H9 (cell line): ENCODE data around the gene MED27. TPM values are rescaled to one million over a fixed set of nuclear protein-coding genes. Genes with fewer than 3 reads are reported as not detected.

Experiments used
- DNase-seq: peaks from one replicate; pipeline ENCODE4 v3.0.0-alpha.2; 2017
- H2AFZ ChIP-seq: one replicate; pipeline ENCODE4 v1.6.1; 2013; ENCODE audit warnings: mild to moderate bottlenecking, low read length, control low read depth, moderate library complexity
- H2AK5ac ChIP-seq: 2 replicates; pipeline ENCODE4 v1.6.1; 2013; ENCODE audit warnings: low read length, control low read depth, mixed read lengths; ENCODE audit not compliant: insufficient read length
- H2BK120ac ChIP-seq: one replicate; pipeline ENCODE4 v1.6.1; 2013; ENCODE audit warnings: low read depth, mild to moderate bottlenecking, low read length, control low read depth, inconsistent platforms; ENCODE audit not compliant: poor library complexity, severe bottlenecking
- H2BK12ac ChIP-seq: 2 replicates; pipeline ENCODE4 v1.6.1; 2013; ENCODE audit warnings: low read length, control low read depth, mixed read lengths, low read depth; ENCODE audit not compliant: insufficient read length
- H2BK15ac ChIP-seq: 2 replicates; pipeline ENCODE4 v1.6.1; 2013; ENCODE audit warnings: low read depth, low read length, control low read depth
- H2BK20ac ChIP-seq: one replicate; pipeline ENCODE4 v1.6.1; 2013; ENCODE audit warnings: low read depth, mild to moderate bottlenecking, low read length, control low read depth, inconsistent platforms; ENCODE audit not compliant: poor library complexity, severe bottlenecking
- H2BK5ac ChIP-seq: 2 replicates; pipeline ENCODE4 v1.6.1; 2013; ENCODE audit warnings: low read length, control low read depth, mixed read lengths; ENCODE audit not compliant: insufficient read length
- H3K14ac ChIP-seq: 2 replicates; pipeline ENCODE4 v1.6.1; 2013; ENCODE audit warnings: low read length, control low read depth; ENCODE audit not compliant: insufficient read depth
- H3K18ac ChIP-seq: 2 replicates; pipeline ENCODE4 v1.6.1; 2013; ENCODE audit warnings: low read depth, mild to moderate bottlenecking, mixed read lengths, low read length, control low read depth; ENCODE audit not compliant: insufficient read length
- H3K23ac ChIP-seq: 2 replicates; pipeline ENCODE4 v1.6.1; 2013; ENCODE audit warnings: low read length, control low read depth, mixed read lengths, low read depth; ENCODE audit not compliant: insufficient read length
- H3K23me2 ChIP-seq: 2 replicates; pipeline ENCODE4 v1.6.1; 2013; ENCODE audit warnings: low read depth, mild to moderate bottlenecking, mixed read lengths, low read length, control low read depth; ENCODE audit not compliant: insufficient read length, poor library complexity, severe bottlenecking
- H3K27ac ChIP-seq: 2 replicates; pipeline ENCODE4 v1.5.1; 2013; ENCODE audit warnings: low read length, control low read depth, mixed read lengths, low read depth; ENCODE audit not compliant: insufficient read length
- H3K27me3 ChIP-seq: 2 replicates; pipeline ENCODE4 v1.6.1; 2013; ENCODE audit warnings: low read length, control low read depth, inconsistent platforms; ENCODE audit not compliant: insufficient read depth
- H3K4ac ChIP-seq: 2 replicates; pipeline ENCODE4 v1.6.1; 2013; ENCODE audit warnings: low read depth, mild to moderate bottlenecking, control low read depth, inconsistent platforms, low read length, moderate library complexity
- H3K4me1 ChIP-seq: 2 replicates; pipeline ENCODE4 v1.6.1; 2013; ENCODE audit warnings: low read length, control low read depth, inconsistent platforms; ENCODE audit not compliant: insufficient read depth
- H3K4me2 ChIP-seq: 2 replicates; pipeline ENCODE4 v1.6.1; 2013; ENCODE audit warnings: low read length, control low read depth, mixed read lengths; ENCODE audit not compliant: insufficient read length, insufficient read depth
- H3K56ac ChIP-seq: 2 replicates; pipeline ENCODE4 v1.6.1; 2013; ENCODE audit warnings: low read depth, mild to moderate bottlenecking, mixed read lengths, low read length, control low read depth; ENCODE audit not compliant: insufficient read length
- H3K79me1 ChIP-seq: 2 replicates; pipeline ENCODE4 v1.6.1; 2013; ENCODE audit warnings: low read depth, mild to moderate bottlenecking, moderate library complexity, low read length, control low read depth, inconsistent platforms; ENCODE audit not compliant: insufficient read depth, poor library complexity, severe bottlenecking
- H3K79me2 ChIP-seq: 2 replicates; pipeline ENCODE4 v1.6.1; 2013; ENCODE audit warnings: low read length, control low read depth, inconsistent platforms; ENCODE audit not compliant: insufficient read depth
- H3K9ac ChIP-seq: 2 replicates; pipeline ENCODE4 v1.6.1; 2013; ENCODE audit warnings: low read length, control low read depth, mixed read lengths; ENCODE audit not compliant: insufficient read length; ENCODE audit errors: extremely low read depth
- H3K9me3 ChIP-seq: one replicate; pipeline ENCODE4 v1.6.1; 2013; ENCODE audit warnings: low read depth, low read length, inconsistent platforms; ENCODE audit not compliant: control insufficient read depth
- H3T11ph ChIP-seq: one replicate; pipeline ENCODE4 v1.6.1; 2013; ENCODE audit warnings: mild to moderate bottlenecking, low read length, control low read depth, inconsistent platforms
- H4K20me1 ChIP-seq: one replicate; pipeline ENCODE4 v1.6.1; 2013; ENCODE audit not compliant: control insufficient read depth, insufficient read length, insufficient read depth
- H4K5ac ChIP-seq: 2 replicates; pipeline ENCODE4 v1.6.1; 2013; ENCODE audit warnings: low read depth, mild to moderate bottlenecking, mixed read lengths, low read length, control low read depth; ENCODE audit not compliant: insufficient read length
- H4K8ac ChIP-seq: replicated peaks from 2 replicates; pipeline ENCODE4 v1.6.1; 2013; ENCODE audit warnings: low read length, control low read depth, mixed read lengths, low read depth; ENCODE audit not compliant: insufficient read length
- H4K91ac ChIP-seq: 2 replicates; pipeline ENCODE4 v1.6.1; 2013; ENCODE audit warnings: low read depth, mild to moderate bottlenecking, moderate library complexity, mixed read lengths, low read length, control low read depth; ENCODE audit not compliant: insufficient read length
- H3K27ac Mint-ChIP-seq, 3 experiments: 2 replicates in 2 of 3; 3 replicates in 1 of 3; pipeline ENCODE4 v1.8.0; 2020 to 2021; ENCODE audit warnings: mixed read lengths in 3 of 3, mild to moderate bottlenecking in 1 of 3, moderate library complexity in 1 of 3
- H3K27me3 Mint-ChIP-seq: 2 replicates; pipeline ENCODE4 v1.8.0; 2021; ENCODE audit warnings: low read depth, mild to moderate bottlenecking, moderate library complexity, mixed read lengths
- H3K36me3 Mint-ChIP-seq, 3 experiments: 2 replicates in 2 of 3; 3 replicates in 1 of 3; pipeline ENCODE4 v1.8.0; 2020 to 2021; ENCODE audit warnings: low read depth in 3 of 3, mixed read lengths in 3 of 3; ENCODE audit not compliant: insufficient read depth in 1 of 3
- H3K4me1 Mint-ChIP-seq, 2 experiments: 2 replicates each; pipeline ENCODE4 v1.8.0; 2020; ENCODE audit warnings: mixed read lengths in 2 of 2
- H3K4me3 Mint-ChIP-seq, 2 experiments: 2 replicates in 1 of 2; 3 replicates in 1 of 2; pipeline ENCODE4 v1.8.0; 2020 to 2021; ENCODE audit warnings: mild to moderate bottlenecking in 2 of 2, mixed read lengths in 2 of 2, moderate library complexity in 1 of 2
- H3K9me3 Mint-ChIP-seq, 2 experiments: 2 replicates in 1 of 2; 3 replicates in 1 of 2; pipeline ENCODE4 v1.8.0; 2020; ENCODE audit warnings: mild to moderate bottlenecking in 2 of 2, mixed read lengths in 2 of 2, moderate library complexity in 1 of 2
- CTCF ChIP-seq: fragments of 200-600 bp; sonication (generic); conservative IDR thresholded peaks from 3 replicates; pipeline ENCODE4 v1.8.0; 2021; ENCODE audit warnings: antibody characterized with exemption, mild to moderate bottlenecking
- WGBS: extraction: QIAGEN DNeasy Blood & Tissue Kit; methylation state at CpG from one replicate; pipeline ENCODE4 v1.1.7; 2013; ENCODE audit warnings: missing lambda C conversion rate, low lambda C conversion rate, mixed read lengths; ENCODE audit not compliant: insufficient read length; ENCODE audit errors: extremely low coverage; 5-methylcytosine and 5-hydroxymethylcytosine counted together
- total RNA-seq: library from RNA; stranded (reverse); gene quantifications from 2 replicates; pipeline ENCODE4 v1.2.1, GENCODE V29; 2021

MED27 gene
- total RNA-seq, 1 experiment from 2014 or later, result 33.5 TPM

GRCh38 chr9:131872702-131873101 is 207.0 kb downstream of the MED27 start:
- no peak overlapping the region for H3K4ac ChIP-seq
- H3K27ac ChIP-seq, result no peak overlapping the region
- no peak overlapping the region for H2AFZ ChIP-seq
- H2BK15ac ChIP-seq, result no peak overlapping the region
- H4K91ac ChIP-seq, result no peak overlapping the region
- no peaks in the 10 kb centered on the region for H4K20me1 ChIP-seq
- no peak overlapping the region for H3K14ac ChIP-seq
- H3K4me3 Mint-ChIP-seq, result no peak overlapping the region
- no peak overlapping the region for H3K56ac ChIP-seq
- H3K27me3 ChIP-seq, result no peaks in the 10 kb centered on the region
- H3K4me1 ChIP-seq, result peaks cover 2% of the 10 kb centered on the region; the same call in 1 of the 2 replicates
- peaks cover 15 to 31% of the 10 kb centered on the region in 2 experiments for H3K4me1 Mint-ChIP-seq
- no peak overlapping the region for H3T11ph ChIP-seq
- no peak overlapping the region for H2BK5ac ChIP-seq
- H2BK120ac ChIP-seq, result no peak overlapping the region
- no peak for DNase-seq
- no CpG with 5 or more reads among the region's 4 CpGs for WGBS
- H3K79me1 ChIP-seq, result no peaks in the 10 kb centered on the region
- H3K36me3 Mint-ChIP-seq, result no peaks in the 10 kb centered on the region; a peak in 1 of 7 replicates
- H4K8ac ChIP-seq, result no peak overlapping the region
- no peak overlapping the region for H3K4me2 ChIP-seq
- no peak overlapping the region for H2BK12ac ChIP-seq
- no peak overlapping the region for H3K27ac Mint-ChIP-seq
- no peaks in the 10 kb centered on the region for H3K23me2 ChIP-seq
- H3K23ac ChIP-seq, result no peak overlapping the region
- H3K9me3 ChIP-seq, result no peaks in the 10 kb centered on the region
- TF ChIP-seq CTCF, result no peak
- no peak overlapping the region for H2AK5ac ChIP-seq
- H3K18ac ChIP-seq, result no peak overlapping the region
- no peak overlapping the region for H4K5ac ChIP-seq
- no peak overlapping the region for H3K9ac ChIP-seq
- H3K9me3 Mint-ChIP-seq, result no peaks in the 10 kb centered on the region
- H2BK20ac ChIP-seq, result no peak overlapping the region
- H3K79me2 ChIP-seq, result no peaks in the 10 kb centered on the region
- H3K27me3 Mint-ChIP-seq, result peaks cover 2% of the 10 kb centered on the region
